Hematopoietic multipotent progenitor cell treated with erythropoietin and hydrocortisone succinate and interleukin-3 and kit ligand, for 17 days (in vitro differentiated cells): ENCODE measurements around the gene LIPG.
"Not testable (repeated sequence)": the region's sequence is repeated elsewhere in the genome, so short reads cannot be mapped to it uniquely, and the experiment has no call there.

Source experiments
- DNase-seq: peaks from one replicate; pipeline ENCODE4 v3.0.0-alpha.2; 2015; ENCODE audit warnings: low spot score

LIPG gene

GRCh38 chr18:49573835-49574234 lies 12.0 kb downstream of the LIPG start:
- no peak for DNase-seq

GRCh38 chr18:49579041-49579440 lies 17.2 kb downstream of the LIPG start:
- DNase-seq, result not testable (repeated sequence)

GRCh38 chr18:49579583-49579982 lies 17.7 kb downstream of the LIPG start:
- not testable (repeated sequence) for DNase-seq

DNA sequence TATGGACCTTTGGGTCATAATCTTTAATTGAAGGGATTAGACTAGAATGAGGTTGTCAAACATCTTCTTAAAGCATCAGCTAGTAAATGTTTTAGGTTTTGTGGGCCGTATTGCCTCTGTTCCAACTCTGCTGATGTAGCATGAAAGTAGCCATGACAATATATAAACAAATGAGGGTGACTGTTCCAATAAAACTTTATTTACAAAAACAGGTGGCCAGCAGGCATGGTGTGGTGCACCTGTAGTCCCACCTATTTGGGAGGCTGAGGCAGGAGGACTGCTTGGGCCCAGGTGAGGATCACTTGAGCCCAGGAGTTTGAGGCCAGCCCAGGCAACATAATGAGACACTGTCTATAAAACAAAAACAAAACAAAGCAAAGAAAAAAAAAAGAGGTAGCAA lies 18.4 kb downstream of the LIPG start:
- no peak for DNase-seq

- DNase-seq, result no peak
Observed at GRCh38 chr18:49581371-49581770, 19.5 kb downstream of the LIPG start.

DNA sequence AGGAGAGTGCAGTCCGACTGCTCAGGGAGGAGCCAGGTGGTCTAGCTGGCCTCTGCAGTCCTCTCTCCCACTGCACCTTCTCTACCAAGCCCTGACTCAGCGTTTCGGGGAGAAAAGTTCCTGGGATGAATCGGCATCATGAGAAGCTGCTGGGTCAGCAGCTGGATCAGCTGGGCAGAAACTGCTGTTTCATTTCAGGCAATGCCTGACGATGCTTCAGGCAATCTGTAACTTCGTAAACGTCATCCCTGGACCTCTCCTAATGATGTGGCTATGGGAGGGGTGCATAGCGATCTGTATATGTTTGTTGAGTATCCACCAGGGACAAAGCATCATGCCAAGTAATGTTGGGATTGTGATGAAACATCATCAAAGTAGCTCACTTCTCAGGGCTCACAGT lies 20.7 kb downstream of the LIPG start:
- DNase-seq, result no peak

DNA sequence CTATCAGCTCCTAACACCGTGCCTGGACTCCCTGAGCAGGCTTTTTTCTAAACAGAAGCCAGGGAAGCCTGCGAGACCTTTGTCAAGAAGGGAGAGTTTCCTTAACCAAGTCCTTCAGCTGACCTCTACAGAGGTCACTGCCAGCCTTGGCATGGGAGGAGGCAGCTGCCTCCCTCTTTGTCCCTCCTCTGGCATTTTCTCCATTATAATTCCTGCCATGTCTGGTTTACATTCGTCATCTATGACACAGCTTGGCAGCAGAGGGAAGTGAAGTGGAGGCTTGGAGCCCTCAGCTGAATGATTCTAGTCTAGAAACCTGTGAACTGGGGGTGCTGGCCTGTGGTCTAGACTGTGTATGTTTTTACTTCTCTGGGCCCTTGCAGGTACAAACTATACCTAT lies 22.5 kb downstream of the LIPG start:
- no peak for DNase-seq

GRCh38 chr18:49584951-49585350 lies 23.1 kb downstream of the LIPG start:
- not testable (repeated sequence) for DNase-seq

GRCh38 chr18:49585781-49586663 lies 24.2 kb downstream of the LIPG start:
- no peak for DNase-seq

DNA sequence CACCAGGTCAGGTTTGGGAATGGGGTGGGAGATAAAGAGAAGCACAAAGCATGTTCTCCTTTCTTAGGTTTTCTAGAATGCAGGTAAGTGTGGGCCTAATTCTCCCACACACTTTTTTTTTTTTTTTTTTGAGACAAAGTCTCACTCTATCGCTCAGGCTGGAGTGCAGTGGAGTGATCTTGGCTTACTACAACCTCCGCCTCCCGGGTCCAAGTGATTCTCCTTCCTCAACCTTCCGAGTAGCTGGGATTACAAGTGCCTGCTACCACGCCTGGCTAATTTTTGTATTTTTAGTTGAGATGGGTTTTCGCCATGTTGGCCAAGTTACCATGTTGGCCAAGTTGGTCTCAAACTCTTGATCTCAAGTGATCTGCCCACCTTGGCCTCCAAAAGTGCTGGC lies 26.3 kb downstream of the LIPG start:
- no peak for DNase-seq

- no peak for DNase-seq
Observed at GRCh38 chr18:49588971-49589370, 27.1 kb downstream of the LIPG start.

- DNase-seq, result no peak
Observed at GRCh38 chr18:49590608-49591007, 28.8 kb downstream of the LIPG start.

GRCh38 chr18:49591271-49591670 lies 29.4 kb downstream of the LIPG start:
- no peak for DNase-seq

- no peak for DNase-seq
Observed at GRCh38 chr18:49591775-49592174, 29.9 kb downstream of the LIPG start.

DNA sequence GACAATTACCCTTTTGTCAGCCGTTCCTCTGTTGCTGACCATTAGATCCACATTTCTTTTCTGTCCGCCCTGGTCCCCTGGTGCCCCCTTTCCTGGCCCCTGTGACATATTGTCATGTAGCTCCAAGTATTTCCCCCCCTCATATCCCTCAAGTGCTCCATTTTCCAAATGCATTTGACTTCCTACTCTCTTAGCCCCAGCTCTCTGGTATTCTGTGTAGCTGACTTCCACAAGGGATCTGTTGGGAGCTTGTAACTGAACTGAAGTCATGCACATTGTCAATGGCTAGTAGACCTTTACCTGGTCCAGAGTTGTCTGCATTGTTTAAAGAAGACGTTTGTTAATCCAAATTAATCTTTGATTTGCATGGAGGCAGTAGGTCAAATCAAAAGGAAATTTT lies 34.8 kb downstream of the LIPG start:
- DNase-seq, result no peak

GRCh38 chr18:49597157-49597931 lies 35.5 kb downstream of the LIPG start:
- no peak for DNase-seq

DNA sequence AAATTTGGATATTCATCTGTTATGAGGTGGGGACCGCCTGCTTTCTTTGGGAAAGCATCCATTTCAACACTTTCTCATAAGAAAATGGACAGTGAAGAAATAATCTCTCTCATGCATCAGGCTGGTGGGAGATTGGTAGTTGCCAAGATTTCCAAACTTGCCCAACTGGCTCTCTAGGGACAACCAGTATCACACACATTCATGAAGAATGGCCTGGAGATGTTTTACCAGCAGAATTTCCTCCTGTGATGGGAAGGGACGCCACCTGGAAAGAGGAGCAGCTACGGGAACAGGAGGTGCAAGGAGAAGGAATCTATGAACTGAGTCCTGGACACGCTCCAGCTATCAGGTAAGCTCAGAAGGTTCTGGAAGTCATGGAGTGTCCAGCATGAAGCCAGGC lies 39.4 kb downstream of the LIPG start:
- no peak for DNase-seq

DNA sequence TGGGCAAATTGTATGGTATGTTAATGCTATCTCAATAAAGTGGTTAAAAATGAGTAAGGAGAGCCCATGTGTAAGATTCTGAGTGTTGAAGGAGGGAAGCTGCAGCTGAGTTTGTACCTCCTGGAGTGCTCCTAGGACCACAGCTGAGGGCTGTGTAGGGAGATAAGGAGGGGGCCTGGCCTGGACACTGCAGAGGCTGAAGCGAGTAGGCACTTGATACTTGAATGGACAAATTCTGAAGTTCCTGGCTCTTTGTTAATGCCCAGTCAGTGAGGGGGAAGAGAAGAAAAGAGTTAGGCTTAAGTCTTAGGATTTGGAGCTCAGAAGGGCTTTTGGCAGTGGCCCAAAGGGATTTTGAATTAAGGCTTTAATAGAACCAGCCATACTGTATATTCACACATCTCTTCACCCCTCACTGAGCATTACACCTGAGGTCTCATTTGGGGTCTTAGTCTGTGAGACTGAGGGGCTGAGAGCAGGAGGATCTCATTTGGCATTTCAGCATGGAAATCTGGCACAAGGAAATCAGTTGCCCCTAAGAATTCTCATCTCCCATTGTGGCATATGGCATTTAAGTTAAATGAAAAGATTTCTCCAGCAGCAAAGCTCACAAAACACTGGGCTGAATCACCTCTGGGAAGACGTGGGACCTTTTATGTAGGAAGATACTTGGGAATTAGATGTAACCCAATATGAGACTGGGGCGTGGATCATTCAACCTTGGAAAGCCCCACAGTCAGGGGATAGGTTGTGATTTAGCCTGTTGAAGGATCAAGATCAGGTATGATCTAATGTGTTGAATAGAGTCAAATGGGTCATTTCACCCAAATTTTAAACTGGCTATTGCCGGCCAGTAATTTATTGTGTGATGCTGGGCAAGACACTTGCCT lies 46.8 kb downstream of the LIPG start:
- DNase-seq, result no peak

- DNase-seq, result no peak
Observed at GRCh38 chr18:49609256-49610021, 47.6 kb downstream of the LIPG start.

DNA sequence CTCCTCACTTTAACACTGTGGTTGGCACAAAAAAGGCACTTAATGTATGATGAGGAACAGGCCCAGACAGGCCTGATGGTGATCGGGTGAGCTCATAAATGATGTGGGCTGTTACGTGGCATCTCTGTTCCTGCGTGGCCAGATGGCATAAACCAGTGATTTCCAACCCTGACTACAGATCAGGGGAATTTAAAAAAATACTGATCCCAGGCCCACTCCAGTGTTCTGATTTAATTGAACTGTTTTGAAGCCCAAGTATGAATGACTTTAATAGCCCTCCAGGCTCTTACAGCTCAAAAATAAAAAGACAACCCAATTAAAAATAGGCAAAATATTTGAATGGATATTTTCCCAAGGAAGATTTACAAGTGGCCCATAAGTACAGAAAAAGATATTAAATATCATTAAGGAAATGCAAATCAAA lies 48.2 kb downstream of the LIPG start:
- DNase-seq, result no peak

DNA sequence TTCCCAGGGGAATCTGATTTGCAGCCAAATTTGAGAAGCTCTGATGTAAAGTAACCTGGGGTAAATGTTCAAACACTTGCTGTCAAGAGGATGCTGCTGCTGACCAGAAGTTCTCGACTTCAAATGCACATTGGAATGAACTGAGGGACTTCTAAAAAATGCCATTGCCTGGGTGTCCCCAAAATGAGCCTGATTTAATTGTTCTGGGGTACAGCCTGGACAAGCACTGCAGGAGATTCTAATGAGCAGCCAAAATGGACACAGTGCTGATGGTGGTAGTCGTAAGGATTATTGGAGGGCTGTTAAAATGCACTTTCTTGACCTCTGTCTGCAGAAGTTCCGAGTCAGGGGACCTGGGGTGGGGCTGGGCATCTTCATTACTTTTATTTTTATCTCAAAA lies 49.5 kb downstream of the LIPG start:
- no peak for DNase-seq
